Activated T-helper 1 cell treated with anti-CD3 and anti-CD28 coated beads, Interleukin-2, amount 50 U/mL, for 16 hours (primary cell): ENCODE results near the gene MEGF6.
A peak's percentile ranks its signal among the peaks of the same experiment; 100 is the strongest.
"Not testable (repeated sequence)": the region's sequence is repeated elsewhere in the genome, so short reads cannot be mapped to it uniquely, and the experiment has no call there.

Source experiments
- DNase-seq, 2 donors: peaks; one replicate each; pipeline ENCODE4 v3.0.0-alpha.2; 2020; ENCODE audit warnings: low read depth in 1 of 2, low spot score in 1 of 2

Gene MEGF6

DNA sequence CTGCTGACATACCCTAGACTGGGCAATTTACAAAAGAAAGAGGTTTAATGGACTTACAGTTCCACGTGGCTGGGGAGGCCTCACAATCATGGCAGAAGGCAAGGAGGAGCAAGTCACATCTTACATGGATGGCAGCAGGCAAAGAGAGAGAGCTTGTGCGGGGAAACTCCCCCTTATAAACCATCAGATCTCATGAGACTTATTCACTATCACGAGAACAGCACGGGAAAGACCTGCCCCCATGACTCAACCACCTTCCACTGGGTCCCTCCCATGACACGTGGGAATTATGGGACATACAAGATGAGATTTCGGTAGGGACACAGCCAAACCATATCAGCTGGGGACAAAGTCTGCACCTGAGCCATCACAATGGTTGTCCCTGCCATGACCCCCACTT, 35.8 kb downstream of the MEGF6 start:
- DNase-seq = not testable (repeated sequence)

DNA sequence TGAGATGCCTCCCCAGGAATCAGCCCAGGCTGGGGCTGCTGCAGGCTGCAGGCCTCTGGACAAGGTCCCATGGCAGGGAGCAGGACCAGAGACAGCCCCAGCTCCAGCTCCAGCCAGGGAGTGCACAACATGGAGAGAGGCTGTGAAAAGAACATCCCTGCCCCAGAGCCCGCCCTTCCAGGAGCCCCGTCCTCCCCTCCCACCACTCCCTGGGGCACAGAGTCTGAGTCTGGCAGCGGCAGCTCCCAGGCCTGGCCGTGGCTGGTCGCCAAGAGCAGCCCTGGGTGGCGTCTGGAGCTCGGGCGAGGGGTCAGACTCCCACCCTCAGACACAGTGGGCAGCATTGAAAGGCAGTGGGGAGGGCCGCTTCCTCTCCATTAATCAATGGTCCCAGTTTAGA, 37.8 kb downstream of the MEGF6 start:
- DNase-seq = no peak

DNA sequence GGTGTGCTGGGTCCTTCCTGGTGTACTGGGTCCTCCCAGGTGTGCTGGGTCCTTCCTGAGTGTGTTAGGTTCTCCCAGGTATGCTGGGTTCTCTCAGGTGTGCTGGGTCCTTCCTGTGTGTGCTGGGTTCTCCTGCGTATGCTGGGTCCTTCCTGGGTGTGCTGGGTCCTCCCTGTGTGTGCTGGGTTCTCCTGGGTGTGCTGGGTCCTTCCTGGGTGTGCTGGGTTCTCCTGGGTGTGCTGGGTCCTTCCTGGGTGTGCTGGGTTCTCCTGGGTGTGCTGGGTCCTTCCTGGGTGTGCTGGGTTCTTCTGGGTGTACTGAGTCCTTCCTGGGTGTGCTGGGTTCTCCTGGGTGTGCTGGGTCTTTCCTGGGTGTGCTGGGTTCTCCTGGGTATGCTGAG, 38.7 kb downstream of the MEGF6 start:
- not testable (repeated sequence) for DNase-seq

DNA sequence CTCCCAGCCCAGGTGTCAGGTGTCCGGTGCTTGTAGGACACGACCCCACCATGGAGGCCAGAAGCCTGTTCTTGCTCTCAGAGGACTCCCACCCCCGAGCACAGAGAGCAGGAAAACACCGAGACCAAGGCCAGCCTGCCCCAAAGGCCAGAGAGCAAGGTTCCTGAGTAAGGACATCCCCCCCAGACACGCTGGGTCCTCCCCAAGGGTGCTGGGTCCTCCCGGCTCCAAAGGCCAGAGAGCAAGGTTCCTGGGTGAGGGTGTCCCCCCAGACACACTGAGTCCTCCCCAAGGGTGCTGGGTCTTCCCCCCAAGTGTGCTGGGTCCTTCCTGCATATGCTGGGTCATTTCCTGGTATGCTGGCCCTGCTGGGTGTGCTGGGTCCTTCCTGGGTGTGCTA, 40.0 kb downstream of the MEGF6 start:
- DNase-seq = no peak

DNA sequence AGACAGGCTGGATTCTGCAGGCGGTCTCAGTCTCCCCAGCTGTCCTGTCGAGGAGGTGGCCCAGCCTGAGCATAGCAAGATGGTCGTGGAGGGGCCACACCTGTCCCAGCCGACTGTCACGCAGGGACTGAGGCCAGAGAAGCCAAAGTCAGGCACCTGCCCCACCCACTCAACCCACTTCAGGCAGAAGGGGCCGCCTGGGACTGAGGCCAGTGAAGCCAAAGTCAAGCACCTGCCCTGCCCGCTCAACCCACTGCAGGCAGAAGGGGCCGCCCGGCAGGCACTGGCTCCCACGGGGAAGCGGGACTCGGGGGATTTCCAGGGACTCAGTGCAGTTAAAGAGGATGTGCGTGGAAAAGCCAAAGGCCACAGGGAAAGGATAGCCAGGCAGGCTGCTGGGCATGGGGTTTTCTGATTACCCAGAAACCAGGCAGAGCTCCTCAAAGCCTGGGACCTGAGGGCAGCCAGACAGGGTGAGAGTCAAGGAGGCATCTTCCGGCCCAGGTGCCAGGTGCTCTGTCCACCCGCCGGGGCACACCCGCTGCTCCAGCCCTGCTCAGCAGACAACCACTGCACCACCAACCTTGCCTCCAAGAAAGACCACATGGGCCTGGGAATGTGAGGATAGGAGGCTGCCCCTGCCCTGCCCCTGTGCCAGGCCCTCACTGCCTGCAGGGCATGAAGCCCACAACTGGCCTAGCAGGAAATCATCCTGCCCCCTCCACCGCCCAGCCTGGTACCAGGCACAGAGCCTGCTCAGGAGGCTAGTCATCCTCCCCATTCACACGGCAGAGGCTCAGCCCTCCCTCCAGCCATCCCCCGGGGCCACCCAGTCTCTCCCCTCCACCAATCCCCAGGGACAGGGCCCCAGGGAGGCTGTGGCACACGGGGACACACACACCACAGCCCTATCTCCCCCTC, 41.0 kb downstream of the MEGF6 start:
- no peak for DNase-seq

DNA sequence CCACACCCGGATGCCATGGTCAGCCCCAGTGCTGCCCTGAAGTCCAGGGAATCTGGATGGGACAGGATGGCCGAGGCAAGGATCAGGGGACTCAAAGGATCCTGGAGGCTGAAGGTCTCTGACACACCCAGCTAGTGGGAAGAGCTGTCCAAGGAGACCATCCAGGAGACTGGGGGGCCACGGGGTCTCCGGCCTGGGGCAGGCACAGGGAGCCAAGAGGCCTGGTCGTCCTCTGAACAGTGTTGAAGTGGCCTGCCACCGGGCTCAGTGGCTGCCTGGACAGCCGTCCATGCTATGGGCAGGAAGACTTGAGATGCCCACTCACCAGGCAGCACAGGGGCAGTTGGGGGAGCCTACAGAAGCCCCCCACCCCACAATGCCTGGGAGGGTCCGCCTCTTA, 41.9 kb downstream of the MEGF6 start:
- no peak for DNase-seq

DNA sequence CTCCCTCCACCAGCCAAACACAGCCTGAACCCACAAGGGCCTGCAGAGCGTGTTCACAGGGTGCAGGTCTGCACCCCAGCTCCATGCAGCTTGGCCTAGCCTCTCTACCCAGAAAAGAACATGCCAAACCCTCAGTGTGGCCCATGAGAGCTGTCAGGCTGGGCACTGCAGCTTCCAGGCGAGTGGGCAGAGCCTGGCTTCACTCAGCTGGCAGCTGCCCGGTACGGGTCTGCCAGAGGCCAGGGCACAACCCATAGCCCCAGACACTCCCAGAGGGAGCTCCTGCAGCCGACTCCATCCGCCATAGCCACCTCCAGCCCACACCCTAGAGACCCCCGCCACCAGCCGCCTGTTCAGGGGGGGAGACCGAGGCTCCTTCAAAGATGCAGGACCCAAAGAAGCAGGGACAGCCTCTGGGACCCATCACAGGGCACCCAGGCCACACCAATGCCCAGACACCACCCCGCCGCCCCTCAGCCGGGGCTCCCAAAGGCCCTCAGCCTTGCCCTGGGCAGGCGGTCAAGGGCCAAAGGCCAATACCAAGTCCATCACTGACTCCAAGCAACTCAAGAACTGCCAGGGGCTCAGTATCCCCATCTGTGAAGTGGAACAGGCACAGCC, 42.4 kb downstream of the MEGF6 start:
- no peak for DNase-seq

DNA sequence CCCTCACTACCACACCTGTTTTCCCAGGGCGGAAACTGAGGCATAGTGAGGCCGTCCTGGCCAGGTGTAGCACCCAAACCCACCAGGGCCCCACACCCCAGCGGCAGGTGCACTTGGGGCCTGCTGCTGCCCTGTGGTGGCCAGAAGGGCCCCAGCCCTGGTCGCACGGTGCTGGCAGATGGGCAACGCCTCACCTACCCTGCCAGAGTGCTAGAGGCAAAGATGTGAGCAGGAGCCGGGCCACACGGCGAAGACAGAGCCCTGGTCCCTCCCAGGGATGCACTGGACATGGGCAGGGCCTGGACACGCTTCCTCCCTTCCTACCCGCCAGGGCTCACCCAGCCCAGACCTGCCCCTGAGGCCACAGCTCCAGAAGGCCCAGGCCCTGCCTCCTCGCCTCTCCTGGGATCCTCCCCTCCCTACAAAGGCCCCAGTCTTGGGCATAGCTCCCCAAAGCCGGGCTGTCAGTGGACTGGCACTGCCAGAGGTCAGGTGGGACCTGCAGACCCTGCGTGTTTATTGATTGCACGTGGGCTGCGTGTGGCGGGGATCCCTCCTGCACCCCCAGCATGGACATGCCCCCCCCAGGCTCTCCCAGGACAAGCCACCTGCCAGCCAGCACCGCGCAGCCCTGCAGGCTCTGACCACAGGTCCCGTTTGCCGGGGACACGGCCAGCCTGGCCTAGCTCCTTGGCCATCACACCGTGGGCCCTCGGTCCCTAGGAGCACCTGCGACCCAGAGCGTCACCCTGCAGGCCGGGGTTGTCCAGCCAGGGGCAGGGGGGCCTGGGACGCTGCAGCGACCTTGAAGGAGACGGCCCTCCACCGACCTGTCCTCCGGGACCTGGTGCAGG, 44.1 kb downstream of the MEGF6 start:
- DNase-seq = no peak

DNA sequence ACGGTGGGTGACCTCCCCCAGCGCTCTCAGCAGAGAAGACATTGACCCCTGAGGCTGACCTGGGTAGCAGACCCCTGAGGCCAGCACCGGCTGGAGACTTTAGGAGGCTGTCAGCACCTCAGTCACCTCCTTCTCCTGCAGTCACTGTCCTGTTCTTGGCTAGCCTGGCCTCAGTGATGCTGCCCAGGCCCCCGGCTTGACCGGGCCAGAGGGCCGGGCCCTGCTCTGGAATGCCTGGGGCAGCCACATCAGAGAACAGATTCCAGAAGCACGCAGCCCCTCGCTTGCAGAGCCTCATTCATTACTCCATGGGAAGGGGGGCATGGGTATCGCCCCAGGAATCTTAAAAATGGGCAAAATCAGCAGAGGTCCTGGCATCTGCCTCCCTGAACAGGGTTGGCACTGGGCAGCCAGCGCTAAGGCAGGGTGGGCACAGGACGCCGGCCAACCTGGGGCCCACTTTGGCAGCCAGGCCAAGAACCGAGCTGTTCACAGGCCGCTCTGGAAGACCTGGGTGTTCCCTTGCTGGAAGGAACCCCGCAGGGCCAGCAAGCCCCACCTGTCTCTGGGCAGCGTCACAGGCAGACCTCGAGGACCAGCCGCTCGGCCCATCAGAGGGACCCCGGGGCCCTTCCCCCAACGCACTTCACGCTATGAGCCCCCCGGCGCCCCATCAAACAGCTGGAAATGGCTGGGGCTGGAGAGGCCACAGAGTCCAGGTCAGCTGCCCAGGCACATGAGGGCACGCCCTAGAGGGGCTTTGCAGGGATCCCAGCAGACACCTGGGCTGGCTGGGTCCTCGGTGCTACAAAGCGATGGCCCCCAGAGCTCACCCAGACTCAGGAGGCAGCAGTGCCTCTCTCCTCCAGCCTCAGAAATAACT, 45.1 kb downstream of the MEGF6 start:
- no peak for DNase-seq

DNA sequence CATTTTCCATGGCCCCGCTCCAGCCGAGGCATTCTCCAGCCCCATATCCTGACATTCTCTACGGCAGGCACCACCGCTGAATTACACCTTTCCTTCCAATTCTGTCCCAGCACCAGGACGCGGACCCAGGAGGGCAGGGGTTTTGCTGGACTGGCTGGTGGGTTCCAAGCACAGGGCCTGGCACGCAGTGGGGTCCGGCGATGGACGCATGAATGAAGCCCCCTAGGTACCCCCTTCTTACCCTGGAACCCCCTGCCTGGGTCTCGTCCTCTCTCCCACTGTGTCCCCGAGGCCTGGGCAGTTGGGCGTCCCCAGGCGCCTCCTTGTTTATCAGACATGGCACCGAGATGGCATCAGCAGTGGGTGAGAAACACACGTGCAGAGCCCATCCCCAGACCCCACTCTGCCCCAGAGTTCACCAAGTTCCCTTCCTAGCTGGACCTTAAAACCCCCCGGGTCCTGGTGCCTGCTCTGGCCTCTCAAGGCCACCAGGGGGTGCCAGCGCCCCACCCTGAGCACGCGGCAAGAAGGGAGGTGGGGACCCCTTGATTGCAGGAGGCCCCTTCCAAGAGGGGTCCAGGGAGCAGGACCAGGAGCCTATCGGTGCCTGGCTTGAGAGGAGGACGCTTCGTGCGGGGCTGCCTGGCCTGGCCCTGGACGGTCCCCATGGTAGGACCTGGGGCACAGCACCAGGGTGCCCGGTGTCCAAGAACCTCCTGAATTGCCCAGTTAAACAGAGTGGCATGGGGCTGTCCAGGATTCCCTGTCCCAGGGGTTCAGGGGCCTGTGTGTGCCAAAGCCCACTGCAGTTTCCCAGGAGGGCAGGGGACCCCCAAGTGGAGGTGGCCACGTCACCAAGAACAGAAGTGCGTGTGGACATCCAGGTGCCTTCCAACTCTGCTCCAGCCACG, 46.1 kb downstream of the MEGF6 start:
- peak in 1 of 2 donors; percentile 11 for DNase-seq

DNA sequence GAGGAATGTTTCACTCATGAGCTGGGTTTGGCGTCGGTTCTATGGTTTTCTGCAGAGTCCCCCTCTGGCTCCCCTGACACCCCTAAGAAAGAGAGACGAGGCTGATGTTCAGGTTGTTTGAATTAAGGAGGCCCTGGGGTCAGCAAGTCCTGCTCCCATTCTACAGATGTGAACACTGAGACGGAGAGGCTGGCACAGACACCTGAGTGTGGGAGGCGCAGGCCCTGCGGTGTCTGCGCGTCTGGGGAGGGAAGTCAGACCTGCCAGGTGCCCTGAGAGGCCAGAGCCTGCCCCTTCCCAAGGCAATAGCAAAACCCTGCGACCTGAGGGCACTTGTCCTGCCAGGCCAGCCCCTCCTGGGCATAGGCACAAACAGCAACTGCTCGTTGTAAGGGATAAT, 47.7 kb downstream of the MEGF6 start:
- no peak for DNase-seq

DNA sequence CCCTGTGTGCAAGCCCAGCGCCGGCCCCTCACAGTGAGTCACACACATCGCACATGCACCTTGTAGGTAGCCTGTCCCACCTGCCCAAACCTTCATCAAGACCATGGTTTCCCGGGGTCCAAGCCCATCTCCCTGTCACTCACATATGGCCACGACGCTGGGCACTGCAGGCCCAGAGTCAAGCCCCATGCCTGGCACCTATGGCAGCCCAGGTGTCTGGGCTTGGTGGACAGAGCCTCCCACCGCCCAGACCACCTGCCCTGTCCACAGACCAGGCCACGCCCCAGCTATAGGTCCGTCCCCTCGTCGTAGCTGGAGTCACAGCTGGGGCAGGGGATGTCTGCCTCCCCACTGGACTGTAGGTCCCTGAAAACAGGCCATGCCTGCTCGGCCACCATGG, 48.2 kb downstream of the MEGF6 start:
- DNase-seq = no peak

DNA sequence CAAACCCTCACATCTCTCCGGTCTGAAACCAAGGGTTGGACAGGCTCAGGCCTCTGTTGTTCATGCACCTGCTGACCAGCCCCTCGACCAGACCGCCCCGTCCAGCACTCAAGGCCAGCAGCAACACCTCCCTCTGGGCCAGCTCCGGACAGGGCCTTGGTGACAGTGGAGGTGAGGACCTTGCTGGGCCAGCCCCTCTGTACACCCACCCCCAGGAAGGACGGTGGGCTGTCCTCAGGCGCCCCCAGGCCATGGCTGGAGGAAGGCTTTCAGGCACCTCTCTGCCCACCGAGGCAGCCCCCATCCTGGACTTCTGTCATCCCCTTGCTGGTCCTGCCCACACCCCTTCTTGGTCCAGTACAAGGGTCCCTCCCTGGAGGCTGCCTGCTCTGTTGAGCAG, 48.6 kb downstream of the MEGF6 start:
- DNase-seq = no peak

DNA sequence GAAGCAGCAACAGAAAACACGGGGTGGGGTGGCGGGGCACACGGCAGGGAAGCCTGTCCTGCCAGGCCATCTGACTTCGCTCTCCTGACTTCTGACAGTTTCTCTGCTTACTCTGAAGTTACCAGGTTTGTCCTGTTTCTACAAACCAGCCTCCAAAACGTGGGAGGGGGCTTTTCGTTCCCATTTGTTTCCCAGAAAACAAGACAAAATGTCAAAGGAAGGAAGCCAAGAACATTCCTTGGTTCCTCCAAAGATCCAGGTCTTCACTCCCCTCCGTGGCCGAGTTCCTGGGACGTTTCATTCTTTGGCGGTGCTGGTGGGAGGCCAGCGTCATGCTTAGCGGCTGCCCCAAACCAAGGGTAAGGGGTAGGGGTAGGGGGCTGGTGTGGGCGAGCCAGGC, 49.6 kb downstream of the MEGF6 start:
- no peak for DNase-seq

DNA sequence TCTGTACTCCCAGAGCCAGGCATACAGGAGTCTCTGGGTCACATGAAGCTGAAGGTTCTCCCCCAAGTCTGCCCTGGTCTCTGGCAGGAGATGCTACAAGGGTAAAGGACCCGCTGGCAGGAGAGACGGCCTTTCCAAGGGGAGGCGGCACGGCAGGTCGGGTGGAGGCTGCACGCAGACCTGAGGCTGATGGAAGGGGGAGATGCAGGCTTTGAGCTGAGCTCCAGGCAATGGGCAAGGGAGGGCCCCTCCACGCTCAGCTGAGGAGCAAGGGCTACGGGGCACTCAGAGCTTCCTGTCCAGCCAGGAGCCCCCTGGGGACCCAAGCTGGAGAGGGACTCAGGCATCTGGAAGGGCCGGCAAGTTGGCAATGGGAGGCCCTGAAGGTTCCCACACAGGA, 50.3 kb downstream of the MEGF6 start:
- no peak for DNase-seq

DNA sequence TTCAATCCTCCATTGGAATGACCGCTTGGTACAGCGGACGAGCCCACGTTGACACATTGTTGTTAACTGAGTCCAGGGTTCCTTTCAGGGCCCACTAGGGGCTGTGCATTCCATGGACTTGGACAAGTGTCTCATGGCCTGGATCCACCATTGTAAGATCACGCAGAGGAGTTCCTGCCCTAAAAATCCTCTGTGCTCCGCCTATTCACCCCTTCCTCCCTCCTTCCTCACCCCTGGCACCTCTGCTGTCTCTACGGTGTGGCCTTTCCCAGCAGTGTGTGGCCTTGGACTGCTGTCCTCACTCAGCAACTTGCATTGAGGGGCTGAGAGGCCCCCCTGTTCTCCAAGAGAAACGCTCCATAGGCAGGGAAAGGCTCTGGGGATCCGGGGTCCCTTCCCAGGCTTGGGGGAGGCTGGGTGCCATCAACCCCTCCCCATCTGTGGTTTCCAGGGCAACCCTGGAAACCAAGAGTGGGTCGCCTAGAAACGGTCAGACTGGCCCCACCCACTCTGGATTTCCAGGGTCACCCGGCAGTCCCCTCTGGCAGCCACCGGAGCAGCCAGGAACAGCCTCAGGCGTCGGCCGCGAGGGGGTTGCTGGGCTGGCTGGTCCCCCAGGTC, 50.9 kb downstream of the MEGF6 start:
- DNase-seq = no peak

DNA sequence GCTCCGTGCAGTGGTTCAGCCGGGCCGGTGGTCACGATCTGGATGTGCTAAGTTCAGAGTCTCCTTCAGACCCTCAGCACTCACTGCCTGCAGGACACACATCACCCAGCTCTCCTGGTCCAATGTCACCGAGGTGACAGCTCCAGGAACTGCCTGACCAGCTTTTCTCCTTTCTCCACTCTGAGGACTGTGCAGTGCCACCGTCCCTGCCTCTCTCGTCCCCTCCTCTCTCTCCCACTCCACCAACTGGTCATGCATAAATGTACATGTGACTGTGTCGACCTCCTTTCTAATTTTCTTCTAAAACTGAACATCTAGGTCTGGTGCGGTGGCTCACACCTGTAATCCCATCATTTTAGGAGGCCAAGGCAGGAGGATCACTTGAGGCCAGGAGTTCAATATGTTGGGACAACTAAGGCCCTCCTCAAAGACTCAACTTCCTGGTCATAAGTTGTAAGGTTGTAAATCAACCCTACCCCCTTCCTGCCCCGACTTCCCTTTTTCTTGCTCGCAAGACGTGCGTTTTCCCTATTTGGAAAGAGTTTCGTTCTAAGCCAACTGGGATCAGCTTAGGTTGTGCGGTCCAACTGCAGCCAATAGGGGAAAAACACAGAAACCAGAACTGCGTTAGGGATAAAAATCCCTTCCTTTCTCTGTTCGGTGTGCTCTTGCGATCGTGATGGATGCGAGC, 53.1 kb downstream of the MEGF6 start:
- DNase-seq = no peak

DNA sequence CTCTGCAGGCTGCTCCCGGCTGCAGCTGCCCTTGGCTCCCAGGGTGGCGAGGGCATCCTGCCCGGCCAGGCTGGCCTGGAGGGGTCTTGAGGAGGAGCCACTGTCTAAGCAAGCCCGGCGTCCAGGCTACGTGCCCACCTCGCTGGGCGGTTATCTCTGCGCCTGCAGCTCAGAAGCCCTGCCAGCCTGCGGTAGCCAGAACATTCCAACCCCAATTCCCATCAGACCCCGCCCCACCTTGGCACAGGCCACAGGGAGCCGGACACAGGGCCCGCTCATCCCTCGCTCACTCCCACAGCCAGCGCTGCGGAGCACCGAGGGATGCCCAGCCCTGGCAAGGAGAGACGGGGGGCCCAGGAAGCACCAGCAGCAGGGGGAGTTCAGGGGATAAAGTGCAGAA, 53.9 kb downstream of the MEGF6 start:
- no peak for DNase-seq

DNA sequence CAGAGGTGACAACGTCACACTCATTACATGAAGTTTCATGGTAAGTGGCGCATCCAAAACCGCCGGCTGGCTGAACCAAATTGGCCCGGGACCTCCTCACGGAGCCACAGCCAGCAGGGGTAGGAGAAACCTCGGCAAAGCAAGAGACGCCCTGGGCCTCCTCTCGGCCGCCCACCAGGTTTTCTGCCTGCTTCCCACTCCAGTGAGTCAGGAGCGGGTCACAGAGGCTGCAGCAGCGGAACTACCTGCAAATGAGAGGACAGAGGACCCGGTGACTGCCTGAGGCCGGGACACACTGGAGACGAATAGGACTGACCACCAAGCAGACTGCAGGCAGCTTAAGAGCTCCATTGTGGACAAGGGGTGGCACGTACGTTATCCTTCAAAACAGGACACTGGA, 55.0 kb downstream of the MEGF6 start:
- DNase-seq = no peak
